ENCODE results near the gene CADM1.
A peak's percentile ranks its signal among the peaks of the same experiment; 100 is the strongest.

Gene CADM1

DNA sequence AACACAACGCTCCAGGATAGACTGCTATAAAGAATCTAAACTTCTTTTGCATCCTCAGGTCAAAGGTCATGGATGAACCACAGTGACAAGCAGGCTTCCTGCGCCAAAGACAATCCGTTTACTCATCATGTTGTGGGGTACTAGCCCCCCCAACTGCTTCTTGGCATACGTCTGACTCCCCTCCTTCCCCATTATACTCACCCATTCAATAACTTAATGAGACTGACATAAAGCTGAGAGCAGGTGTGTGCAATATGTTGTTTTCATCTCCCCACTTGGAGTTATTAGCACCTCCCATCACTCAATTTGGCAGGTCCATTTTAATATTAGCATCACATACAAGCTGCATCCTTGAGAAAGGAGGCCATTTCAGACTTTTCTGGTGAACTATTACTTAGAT is 157.1 kb downstream of the CADM1 start:
- peak; percentile 44 for DNase-seq

DNA sequence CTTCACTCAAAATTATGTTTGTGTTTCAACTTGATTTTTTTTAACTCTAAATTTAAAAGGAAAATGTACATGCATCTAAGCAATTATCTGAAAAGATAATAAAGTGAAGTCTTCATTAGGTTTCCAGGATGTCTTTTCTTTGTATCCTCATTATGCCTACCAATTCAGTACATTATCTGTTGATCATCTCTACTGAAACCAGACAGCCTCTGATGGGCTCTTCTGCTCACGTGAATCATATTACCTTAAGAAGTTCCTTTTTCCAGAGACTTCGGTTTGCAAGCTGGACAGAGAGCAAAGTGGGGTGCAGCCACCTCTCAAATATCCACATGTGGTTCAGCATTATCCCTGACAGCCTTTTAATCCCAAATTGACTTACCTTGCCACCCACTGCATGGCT is 158.4 kb downstream of the CADM1 start:
- DNase-seq = no peak

DNA sequence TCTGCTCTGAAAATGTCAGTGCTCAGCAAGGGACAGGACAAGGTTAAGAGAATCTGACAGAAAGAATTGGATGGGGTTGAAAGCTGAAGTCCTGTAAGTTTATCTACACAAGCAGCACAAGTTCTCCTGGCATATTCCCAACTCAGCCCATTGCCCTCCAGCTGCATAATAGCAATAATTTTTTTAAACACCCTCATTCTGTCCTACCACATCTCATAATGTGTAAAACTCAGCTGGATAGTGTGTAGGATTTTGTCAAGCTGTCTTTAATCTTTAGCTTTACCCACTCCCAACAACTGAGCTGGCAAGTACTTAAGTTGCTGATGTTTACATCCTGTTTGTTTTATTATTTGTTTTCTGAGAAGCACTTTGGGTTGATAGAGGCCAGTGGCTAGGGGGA is 158.9 kb downstream of the CADM1 start:
- DNase-seq = no peak

DNA sequence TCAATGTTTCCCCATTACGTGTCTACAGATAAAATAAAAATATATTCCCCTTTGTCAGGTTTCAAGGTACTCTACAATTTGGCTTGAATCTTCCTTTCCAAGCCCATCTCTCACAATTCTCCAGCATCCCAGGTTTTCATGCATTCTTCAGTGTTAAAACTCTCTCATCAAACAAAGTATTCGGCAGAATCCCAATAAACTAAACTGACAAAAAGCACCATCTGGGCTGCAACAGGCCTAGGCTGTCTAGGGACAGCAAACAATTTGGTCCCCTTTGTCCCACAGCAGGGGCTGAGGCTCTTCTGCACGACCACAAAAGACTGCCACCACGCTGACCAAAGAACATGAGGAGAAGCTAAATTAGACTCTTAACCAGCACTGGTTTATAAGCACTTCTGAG is 159.4 kb downstream of the CADM1 start:
- DNase-seq = peak; percentile 14

DNA sequence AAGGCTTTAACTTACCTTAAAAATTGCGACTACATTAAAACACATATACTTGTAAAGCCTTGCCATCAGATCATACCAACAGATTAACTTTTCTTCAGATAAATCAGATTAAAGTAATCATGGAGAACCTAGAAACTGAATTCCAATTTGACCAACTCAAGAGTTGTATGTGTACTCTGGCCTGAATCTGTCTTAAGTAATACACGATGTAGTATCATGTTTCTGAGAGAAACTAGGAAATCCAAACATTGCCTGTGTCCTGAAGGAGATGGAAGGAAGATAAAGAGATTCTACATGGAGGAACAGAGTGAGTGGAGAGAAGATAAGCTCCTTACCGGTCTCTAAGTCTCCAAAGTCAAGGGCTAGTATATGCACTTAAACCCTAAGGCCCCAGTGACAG is 162.1 kb downstream of the CADM1 start:
- no peak for DNase-seq

DNA sequence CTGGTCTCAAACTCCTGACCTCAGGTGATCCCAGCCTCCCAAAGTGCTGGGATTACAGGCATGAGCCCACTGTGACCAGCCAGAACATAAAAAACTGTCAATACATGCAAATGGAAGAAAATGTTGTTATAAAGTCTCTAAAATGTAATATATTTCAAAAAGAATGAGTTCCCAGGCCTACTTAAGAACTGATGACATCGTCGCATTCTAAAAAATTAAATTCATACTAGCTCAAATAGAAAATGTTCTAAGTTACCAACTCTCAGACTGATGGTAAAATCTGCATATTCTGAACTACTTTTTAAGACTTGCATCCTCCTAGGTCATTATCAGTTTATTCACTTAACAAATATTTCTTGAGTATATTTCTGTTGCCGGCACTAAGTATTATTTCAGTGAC is 163.3 kb downstream of the CADM1 start:
- DNase-seq = no peak

DNA sequence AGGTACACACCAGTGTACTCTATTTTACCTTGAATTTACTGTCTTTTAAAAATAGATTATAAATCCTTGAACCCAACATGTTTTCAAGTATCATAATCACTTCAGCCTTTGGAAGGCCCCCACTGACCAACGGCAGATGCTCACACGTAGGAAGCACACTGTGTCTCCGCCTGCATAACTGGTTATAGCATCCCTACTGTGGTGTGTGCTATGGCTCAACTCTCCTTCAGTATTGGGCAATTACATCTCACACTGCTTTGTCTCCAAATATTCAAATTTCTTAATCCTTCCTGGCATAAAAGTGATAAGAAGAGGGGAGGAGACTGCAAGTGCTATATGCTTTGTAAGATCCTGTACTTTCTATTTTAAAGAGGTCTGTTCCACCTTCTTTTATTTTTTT is 165.7 kb downstream of the CADM1 start:
- DNase-seq = peak; percentile 17

DNA sequence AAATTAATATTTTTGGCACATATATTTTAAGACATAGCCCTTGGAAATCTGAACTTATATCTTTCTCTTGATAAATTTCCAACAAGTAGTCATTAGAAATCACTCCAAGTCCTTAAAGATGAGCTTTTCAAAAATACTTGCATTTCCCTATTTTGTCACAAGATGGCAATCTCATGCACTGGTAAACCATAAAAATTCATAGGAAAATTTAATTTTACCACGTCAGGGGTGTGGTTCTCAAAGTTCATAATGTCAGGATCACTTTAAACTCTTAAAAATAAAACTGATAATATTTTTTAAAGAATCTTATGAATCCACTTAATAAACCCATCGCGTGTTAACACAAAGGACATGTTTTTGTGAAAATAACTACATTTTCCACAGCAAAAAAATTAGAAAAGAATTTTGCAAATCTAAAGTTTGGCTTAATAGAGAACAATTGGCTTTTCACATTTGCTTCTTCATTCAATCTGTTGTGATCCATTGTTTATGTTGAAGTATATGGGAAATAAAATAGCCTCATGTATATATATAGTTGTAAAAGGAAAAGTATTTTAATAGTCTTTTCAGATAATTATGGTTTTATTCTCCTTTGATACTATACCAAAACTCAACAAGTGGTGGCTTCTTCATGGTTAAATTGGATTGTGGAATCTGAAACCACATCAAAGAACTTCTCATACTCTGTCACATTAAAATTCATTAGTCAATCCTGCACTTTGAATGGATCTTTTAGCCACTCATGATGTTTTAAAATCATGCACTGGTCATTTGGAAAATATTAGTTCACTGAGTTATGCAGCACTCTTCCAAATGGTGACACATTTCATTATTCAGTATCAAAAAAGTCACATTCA is 169.1 kb downstream of the CADM1 start:
- peak; percentile 25 for DNase-seq

DNA sequence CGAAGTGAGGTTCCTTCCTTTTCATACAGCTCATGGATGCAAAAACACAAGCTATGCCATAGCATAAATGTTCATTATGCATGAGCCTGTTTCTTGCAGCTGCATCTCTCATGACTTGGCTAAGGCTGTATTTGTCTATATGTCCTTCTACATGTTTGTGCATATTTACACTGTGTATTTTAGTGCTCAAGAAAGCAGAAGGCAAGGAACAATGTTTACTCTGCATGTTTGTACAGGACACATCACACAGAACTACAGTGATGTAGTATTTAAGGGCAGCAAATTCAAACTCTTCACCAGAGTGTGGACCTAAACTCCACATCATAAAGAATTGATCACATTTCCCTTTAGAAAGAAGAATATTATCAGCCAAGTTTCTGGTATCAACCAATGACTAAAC is 170.3 kb downstream of the CADM1 start:
- DNase-seq = no peak

DNA sequence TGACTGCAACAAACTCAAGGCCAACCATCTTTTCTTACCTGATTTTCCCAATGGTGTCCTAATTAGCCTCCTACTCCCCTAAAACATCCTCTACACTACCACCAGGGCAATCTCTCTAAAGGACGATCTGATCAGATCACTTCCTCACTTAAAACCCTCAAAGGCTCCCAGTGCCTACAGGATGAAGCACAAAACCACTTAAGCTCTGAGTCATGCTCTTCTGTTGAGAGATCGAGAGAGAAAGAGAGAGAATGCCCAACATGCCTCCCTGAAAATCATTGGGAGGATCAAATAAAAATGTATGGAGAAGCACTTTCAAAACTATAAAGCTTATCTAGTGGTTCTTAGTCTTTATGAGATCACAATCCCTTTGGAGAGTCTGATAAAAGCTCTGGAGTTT is 171.1 kb downstream of the CADM1 start:
- no peak for DNase-seq

DNA sequence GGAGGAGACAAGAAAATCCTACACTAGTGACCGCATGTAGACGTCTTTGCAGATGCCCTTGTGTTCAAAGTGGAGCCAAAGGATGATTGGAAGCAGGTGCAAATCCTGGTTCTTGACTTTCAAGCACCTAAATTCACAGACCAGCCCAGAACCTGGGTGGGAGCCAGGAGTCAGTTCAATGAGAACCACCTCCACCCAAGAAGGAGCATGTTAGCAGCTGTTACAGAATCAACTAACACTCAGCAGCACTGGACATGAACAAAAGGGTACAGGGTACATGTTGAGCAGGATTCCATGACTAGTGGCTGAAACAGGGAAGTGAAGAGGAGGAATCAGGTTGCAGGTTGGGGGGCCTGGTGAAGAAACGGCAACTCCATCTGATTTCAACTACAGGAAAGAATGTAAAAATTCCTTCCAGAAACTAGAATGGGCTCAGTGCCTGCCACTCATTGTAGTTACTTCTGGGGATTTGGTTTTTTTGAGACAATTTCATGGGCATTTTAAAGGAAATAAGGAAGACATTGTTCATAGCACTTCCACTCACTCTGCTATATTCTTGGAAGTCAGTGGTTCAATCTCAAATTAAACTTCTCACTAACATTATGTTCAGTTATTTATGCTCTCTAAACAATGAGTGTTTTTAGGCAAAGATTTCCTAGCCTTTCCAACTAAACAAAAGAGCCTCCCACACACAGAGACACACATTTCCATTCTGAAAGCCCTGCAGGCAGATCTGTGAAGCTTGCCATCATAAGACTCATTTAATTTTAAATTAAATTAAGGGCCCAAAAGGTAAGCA is 173.3 kb downstream of the CADM1 start:
- no peak for DNase-seq

DNA sequence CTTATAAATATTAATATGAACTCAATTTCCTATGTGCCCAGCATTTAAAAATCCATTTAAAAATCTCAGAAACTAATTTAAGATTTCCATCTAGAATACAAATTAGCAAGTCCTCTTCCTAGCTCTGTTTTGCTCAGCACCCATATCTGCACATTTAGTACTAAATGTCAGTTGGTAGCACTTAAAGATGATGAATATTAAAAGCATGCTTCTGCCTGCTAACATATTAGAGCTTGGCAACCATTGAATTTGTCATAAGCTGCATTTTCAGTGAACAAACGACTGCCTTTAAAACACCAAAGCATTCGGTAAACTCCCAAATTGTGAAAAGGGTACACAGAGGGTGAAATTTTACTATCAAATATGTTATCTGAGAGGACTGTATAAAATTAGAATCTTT is 177.7 kb downstream of the CADM1 start:
- no peak for DNase-seq

DNA sequence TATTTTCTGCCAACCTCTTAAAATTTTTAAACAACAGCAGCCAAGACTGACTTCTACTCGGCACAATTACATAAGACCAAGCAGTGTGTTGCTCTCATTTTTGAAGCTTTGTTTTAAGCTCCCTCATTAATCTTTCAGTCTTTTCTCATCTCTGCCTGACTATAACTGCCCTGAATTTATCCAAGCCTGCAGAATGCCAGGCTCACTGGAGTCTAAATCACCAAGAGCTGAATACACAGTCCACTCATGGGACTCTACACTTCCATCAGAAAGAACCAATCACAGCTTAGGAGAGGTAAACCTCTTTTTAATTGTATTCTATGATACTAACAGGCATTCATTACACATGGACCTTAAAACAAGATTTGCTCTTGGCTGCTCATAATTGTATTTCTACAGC is 178.7 kb downstream of the CADM1 start:
- DNase-seq = no peak

DNA sequence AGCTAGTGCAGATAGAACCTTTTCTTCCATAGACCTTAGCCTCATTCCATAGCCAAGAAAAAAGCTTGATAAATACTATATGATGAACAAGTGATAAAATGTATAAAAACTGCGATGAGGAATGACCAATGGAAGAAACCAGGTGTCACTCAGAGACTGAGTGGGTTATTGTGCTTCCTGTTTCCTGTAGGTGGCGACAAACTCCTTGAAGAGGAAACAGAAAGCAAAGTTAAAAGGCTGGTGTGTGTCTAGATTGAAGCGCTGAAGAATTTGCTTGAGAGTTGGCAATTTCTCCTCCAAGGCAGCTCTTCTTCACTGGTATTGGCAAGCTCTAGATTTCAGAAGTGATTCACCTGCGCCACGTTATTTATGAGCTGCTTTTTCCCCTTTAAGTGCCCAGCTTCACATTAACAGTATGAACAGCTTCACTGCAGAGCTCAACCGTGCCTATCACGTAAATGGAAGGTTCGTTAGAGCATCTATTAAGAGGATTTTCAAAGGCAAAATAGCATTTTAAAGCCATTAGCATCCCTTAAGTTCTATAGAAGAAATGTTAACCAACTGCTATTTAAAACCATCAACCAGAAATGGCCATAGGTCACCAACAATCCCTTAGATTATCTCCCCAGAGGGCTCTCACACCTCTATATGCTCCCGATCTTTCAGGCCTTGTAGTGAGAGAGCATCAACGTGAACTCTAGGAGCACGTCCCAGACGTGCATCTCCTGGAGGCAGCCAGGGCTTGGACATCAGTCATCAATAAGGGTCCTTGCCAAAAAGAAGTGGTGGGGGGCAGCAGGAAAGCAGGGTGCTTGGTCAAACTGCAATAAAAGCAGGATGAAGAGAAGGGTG is 179.4 kb downstream of the CADM1 start:
- peak; percentile 81 for DNase-seq

DNA sequence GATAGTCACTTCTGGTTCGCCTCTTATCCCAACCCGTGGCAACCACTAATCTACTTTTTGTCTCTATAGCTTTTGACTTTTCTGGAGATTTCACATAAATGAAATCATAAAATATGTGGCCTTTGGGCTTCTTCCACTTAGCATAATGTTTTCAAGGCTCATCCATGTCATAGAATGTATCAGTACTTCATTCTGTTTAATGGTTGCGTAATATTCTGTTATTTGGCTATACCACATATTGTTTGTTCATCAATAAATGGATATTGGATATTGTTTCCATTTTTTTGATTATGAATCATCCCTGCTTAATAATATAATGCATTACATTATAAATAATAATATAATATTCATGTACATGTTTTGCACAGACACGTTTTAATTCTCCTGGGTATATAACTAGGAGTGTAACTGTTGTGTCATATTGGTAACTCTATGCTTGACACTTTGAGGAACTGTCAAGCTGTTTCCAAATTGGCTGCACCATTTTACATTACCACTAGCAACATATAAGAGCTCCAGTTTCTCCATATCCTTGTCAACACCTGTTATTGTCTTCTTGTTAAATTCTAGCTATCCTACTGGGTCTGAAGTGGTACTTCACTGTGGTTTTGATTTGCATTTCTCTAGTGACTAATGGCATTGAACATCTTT is 181.5 kb downstream of the CADM1 start:
- no peak for DNase-seq

DNA sequence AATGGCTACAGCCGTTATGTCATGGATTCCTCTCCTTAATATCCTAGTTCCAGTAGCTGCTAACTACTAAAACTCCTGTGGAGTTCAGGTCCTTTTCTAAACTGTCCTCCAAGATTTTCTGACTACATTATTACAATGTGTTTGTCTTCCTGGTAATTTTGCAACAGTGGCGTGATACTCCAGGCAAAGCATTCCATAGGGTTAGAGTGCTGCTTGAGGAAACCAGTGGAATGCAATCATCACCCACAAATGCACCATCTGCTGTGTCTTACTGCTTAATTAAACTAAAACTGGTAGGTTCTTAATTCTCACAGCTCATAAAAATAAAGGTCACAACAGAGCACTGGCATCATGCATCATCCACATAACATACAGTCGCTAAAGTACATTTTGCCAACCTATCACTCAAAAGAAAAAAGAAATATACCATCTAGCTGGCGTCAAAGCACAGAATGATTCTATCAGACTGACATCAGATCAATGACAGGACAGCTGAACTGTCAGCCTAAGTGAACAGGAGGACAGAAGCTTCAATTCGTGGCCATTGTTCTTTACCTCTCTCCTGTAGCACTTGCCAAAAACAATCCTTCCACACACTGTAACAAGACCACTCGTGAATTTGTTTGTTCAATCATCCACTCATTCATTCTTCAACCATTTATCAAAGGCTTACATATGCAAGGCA is 182.5 kb downstream of the CADM1 start:
- no peak for DNase-seq

DNA sequence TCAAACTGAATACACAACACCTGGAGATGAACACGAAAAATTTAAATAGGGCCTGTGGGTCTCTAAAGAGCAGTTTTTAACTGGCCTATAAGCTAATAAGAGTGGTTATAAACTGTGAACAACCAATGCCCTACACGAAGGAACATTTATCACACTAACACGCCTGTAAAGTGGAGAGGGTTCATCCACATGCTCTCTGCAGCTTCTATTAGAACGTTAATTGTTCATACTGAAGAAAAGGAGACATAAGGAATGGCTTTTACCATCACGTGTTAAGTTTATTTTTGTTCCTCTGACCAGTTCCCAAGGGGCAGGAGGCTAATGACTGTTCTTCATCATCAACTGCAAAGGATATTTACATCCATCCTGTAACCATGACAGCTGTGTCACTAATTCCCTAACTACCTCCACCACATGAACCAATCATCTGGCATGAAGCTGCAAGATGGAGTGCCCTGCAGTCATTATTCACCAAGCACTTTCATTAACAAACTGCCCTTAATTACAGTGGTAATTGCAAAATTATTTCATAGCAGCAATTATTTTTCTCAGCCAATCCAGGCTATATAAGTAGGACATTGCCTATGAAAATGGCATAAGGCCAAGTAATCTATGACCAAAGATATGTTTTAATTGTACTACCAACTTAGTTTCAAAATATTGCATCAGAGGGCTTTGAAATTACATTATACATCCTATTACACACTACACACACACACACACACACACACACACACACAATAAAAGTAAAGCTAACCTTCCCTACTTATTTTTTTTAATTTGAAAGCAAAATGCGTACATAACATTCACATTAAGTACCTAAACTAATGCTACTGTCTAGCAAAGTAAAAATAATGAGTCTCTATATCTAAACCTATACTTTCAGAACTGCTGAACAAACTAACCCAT is 186.7 kb downstream of the CADM1 start:
- peak; percentile 73 for DNase-seq

DNA sequence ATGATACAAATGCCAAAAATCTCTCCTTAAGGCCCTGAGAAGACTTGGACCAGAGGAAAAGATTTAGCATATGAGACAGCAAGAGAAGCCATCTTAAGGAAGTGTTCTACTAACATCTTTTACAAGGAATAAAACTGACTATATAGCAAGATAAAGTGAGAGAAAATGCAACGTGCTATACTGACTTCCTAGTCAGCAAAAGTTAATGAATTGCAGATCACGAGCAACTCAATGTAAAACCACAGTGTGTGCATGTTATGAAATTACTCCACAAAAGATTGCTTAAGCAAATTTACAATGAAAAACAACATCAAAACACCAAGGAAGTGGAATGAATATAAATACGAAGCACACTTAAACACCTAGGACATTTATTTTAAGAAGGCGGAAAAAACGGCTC is 187.5 kb downstream of the CADM1 start:
- DNase-seq = no peak

DNA sequence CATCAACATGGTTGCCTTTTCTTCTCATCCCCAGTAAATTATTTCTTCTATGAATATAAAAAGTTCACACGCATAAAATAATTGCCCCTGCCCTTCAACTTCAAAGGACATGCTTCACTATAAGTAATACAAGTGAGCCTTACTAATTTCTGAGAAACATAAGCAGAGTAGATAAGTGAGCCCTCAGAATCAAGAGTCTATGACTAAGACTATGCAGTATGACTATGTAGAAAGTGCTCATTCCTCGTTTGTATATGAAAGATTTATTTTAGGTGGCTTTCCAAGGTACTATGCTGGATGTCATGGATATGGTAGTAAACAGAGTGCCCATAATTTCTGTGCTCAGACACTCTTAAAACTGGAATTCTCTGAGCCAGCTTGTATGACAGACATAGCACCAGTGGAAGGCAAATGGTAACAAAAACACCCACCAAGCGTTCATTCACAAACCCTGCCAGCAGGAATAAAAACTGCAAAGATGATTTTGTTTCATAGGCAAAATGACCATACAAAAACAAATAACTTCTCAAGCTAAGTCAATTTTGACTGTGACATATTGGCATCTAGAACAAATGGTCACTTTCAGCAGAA is 189.8 kb downstream of the CADM1 start:
- DNase-seq = no peak

DNA sequence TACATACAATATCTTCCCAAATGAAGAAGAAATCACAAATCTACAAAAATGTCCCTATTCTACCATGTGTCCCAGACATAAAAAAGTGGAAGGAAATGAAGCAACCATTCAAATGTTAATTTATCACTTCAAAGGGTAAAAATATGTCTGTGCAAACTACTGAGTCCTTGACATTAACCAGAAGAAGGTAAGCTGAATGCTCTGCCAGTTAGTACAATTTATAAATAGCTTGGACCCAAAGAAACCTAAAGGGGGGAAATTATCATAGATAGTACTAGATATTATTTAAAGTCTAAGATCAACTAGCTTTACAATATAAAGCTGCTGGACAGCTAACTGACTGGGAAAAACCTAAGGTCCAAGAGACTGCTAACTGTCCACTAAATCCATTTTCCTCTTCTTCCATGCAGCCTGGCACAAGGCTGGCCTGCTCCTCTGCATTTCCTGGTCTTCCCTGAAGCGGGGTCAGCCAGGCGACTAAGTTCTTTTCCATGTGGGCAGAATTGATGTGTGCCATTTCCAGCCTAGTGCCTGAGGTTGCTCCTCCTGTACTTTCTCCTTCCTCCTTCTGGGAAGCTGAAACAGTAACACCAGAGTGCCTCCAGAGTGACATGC is 190.9 kb downstream of the CADM1 start:
- no peak for DNase-seq
